Head of caudate nucleus (tissue), 42 donors: Measurements from ENCODE around the gene GLRA3.
A peak's percentile ranks its signal among the peaks of the same experiment; 100 is the strongest.
"Not testable (repeated sequence)": the region's sequence is repeated elsewhere in the genome, so short reads cannot be mapped to it uniquely, and the experiment has no call there.

Source experiments
- DNase-seq, 42 donors: peaks; one replicate each; pipeline versions ENCODE4 v3.0.0 to v3.0.0-alpha.2; 2020 to 2021; ENCODE audit warnings: mixed read lengths in 7 of 42
- intact Hi-C: fragments of 100-400 bp; cut with DNase I; formaldehyde crosslinking; loops from one replicate; pipeline ENCODE4 v1.15.0; 2022

The GLRA3 gene

GRCh38 chr4:174815282-174815681, 13.8 kb downstream of the GLRA3 start:
- DNase-seq: no peak
- intact Hi-C loops: no loop called here

GRCh38 chr4:174813292-174813691, 15.8 kb downstream of the GLRA3 start:
- intact Hi-C loops: no loop called here
- DNase-seq: no peak

GRCh38 chr4:174810834-174811233, 18.2 kb downstream of the GLRA3 start:
- no peak for DNase-seq

GRCh38 chr4:174808836-174809235, 20.2 kb downstream of the GLRA3 start:
- intact Hi-C loops: no loop called here
- DNase-seq: no peak

More at GRCh38 chr4:174810834-174811233, 18.2 kb downstream of the GLRA3 start:
- intact Hi-C loops: no loop called here

GRCh38 chr4:174808119-174808518, 20.9 kb downstream of the GLRA3 start:
- no peak for DNase-seq
- intact Hi-C loops: no loop called here

- intact Hi-C loops: no loop called here
- no peak for DNase-seq
Observed at GRCh38 chr4:174805746-174806145, 23.3 kb downstream of the GLRA3 start.

GRCh38 chr4:174794543-174795094, 34.4 kb downstream of the GLRA3 start:
- intact Hi-C loops: no loop called here
- no peak for DNase-seq

- DNase-seq: no peak
- intact Hi-C loops: no loop called here
Observed at GRCh38 chr4:174789657-174790056, 39.4 kb downstream of the GLRA3 start.

GRCh38 chr4:174778274-174778986, 50.6 kb downstream of the GLRA3 start:
- intact Hi-C loops, DNase-seq: not testable (repeated sequence)

- intact Hi-C loops: no loop called here
- no peak for DNase-seq
Observed at GRCh38 chr4:174775366-174775765, 53.7 kb downstream of the GLRA3 start.

GRCh38 chr4:174764105-174764729, 64.8 kb downstream of the GLRA3 start:
- peak in 2 of 42 donors; percentile 7 to 19 for DNase-seq
- intact Hi-C loops: no loop called here

GRCh38 chr4:174763454-174764104, 65.5 kb downstream of the GLRA3 start:
- no peak for DNase-seq
- intact Hi-C loops: no loop called here

GRCh38 chr4:174761451-174761850, 67.6 kb downstream of the GLRA3 start:
- intact Hi-C loops: no loop called here
- DNase-seq: no peak

- DNase-seq: no peak
- intact Hi-C loops: no loop called here
Observed at GRCh38 chr4:174757736-174758135, 71.3 kb downstream of the GLRA3 start.

GRCh38 chr4:174753021-174753420, 76.0 kb downstream of the GLRA3 start:
- intact Hi-C loops: no loop called here
- no peak for DNase-seq

GRCh38 chr4:174752026-174752425, 77.0 kb downstream of the GLRA3 start:
- intact Hi-C loops: no loop called here
- no peak for DNase-seq

- intact Hi-C loops: no loop called here
- no peak for DNase-seq
Observed at GRCh38 chr4:174749091-174749490, 80.0 kb downstream of the GLRA3 start.

GRCh38 chr4:174746710-174747109, 82.3 kb downstream of the GLRA3 start:
- intact Hi-C loops: no loop called here
- no peak for DNase-seq

- intact Hi-C loops: no loop called here
Observed at GRCh38 chr4:174742561-174742960, 86.5 kb downstream of the GLRA3 start.

GRCh38 chr4:174739576-174739975, 89.5 kb downstream of the GLRA3 start:
- intact Hi-C loops: no loop called here

More at GRCh38 chr4:174742561-174742960, 86.5 kb downstream of the GLRA3 start:
- DNase-seq: no peak

More at GRCh38 chr4:174739576-174739975, 89.5 kb downstream of the GLRA3 start:
- no peak for DNase-seq
